ENCODE data around the gene IFITM5. TPM values are rescaled to one million over a fixed set of nuclear protein-coding genes. Genes with fewer than 3 reads are reported as not detected.
"Not testable (repeated sequence)": the region's sequence is repeated elsewhere in the genome, so short reads cannot be mapped to it uniquely, and the experiment has no call there.

Gene IFITM5
- total RNA-seq, 1 donor from 2014 or later: not detected

DNA sequence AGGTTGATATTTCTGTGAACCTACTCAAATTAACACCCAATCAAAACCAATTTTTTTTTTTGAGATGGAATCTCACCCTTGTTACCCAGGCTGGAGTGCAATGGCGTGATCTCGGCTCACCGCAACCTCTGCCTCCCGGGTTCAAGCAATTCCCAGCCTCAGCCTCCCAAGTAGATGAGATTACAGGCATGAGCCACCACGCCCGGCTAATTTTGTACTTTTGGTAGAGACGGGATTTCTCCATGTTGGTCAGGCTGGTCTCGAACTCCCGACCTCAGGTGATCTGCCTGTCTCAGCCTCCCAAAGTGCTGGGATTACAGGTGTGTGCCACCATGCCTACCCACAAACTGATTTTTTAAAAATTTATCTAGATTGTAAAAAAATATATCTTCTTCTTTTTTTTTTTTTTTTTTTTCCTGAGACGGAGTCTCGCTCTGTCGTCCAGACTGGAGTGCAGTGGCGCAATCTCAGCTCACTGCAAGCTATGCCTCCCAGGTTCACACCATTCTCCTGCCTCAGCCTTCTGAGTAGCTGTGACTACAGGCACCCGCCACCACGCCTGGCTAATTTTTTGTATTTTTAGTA lies 29.3 kb upstream of the IFITM5 start:
- ATAC-seq; DNase-seq (ENCODE audit: low spot score): not testable (repeated sequence)

DNA sequence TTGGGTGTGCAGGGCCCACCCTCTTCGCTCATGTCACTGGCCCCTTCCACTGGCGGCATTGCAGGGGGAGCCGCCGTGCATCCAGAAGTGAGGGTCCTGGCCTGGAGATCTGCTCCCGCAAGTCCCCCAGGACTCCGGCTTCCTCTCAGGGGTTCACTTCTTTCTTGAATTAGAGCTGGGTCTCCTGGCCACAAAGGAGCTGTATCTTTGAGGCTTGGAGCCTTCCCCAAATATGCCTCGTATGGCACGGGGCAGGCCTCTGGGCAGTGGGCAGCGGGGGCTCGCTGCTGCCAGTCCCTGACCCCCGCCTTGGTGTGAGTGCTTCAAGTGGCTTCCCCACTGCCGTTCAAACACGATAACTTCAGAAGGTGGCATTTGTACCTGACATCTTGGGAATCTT lies 28.7 kb upstream of the IFITM5 start:
- ATAC-seq: no peak
- DNase-seq (ENCODE audit: low spot score): no peak

DNA sequence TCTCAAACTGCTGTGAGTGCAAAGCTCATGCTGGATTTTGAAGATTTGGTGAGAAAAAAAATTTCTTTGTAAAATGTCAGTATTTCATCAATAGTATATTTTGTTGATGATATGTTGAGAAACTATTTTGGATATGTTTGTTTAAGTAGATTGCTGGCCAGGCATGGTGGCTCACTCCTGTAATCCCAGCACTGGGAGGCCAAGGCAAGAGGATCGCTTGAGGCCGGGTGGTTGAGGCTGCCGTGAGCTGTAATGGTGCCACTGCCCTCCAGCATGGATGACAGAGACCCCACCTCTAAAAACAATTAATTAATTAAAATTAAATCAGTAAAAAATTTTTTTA lies 28.2 kb upstream of the IFITM5 start:
- ATAC-seq (no peak), DNase-seq (ENCODE audit: low spot score) (no peak)

DNA sequence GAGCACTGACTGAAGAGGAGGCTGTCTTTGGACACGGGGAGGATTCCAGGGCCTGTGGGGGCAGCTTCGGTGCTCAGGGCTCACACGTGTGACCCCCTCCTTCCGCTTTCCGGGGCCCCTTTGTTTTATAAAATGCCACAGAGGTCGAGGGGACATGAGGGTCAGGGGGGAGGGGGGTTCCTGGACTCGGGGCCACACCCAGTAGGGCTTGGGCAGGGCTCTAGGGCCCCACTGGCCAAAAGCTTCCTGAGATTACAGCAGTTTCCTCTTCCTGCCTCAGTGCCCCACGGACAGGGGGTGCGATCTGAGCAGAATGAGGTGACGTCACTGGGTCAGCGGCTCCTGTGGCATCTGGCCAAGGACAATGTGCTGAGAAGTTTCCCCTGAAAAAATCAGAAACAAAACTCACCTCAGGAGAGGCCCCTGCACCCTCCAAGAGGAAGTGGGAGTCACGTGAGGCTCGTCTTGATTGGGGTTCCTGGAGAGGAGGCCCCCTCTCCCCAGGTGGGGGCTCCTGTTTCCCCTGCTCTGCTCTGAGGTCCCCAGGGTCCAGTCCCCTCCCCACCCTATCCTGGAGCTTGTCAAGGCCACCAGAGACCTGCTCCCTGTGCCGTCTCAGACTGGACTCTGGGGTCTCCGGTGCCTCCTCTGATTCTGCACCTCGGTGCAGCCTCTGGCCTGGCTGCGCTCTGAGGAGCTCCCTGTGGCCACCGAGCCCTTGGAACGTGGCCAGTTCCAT lies 27.7 kb upstream of the IFITM5 start:
- ATAC-seq: peak; percentile 79
- peak; percentile 83 for DNase-seq (ENCODE audit: low spot score)

DNA sequence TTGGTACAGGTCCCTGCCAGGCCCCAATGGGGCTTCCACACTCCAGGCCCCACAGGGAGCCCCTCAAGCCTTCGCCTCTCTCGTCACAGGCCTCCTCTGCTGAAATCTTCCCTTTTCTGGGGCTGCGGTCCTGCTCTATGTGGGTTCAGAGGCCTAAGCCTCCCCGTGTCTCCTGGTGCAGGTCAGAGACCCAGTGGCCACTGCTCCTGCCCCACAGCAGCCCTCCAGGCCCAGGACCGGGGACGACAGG lies 27.2 kb upstream of the IFITM5 start:
- ATAC-seq: no peak
- no peak for DNase-seq (ENCODE audit: low spot score)

DNA sequence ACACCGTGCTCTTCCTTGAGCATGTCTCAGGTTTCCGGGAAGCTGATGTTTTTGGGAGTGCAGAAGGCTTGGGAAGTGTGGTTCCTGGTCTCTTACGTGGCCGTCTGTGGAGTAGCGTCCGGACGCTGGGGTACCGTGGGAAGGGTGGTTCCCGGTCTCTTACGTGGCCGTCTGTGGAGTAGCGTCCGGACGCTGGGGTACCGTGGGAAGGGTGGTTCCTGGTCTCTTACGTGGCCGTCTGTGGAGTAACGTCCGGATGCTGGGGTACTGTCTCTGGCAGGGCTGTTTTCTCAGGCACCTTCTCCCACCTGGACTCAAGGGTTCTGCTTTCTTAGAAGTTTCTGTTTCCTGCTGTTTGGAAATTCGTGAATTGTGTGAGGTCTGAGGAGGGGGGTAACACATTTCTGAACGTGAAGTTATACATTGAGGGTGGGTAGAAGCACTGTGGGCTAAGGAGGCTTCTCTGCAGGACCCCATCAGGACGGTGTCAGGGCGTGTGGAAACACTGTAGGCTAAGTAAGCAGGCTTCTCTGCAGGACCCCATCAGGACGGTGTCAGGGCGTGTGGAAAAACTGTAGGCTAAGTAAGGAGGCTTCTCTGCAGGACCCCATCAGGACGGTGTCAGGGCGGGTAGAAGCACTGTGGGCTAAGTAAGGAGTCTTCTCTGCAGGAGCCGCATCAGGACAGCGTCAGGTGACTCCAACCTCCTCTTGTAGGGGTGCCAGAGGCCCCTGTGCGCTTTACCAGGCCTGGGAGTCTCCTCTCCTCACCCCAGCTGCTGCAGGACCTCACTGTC lies 26.7 kb upstream of the IFITM5 start:
- no peak for ATAC-seq
- DNase-seq (ENCODE audit: low spot score): no peak

DNA sequence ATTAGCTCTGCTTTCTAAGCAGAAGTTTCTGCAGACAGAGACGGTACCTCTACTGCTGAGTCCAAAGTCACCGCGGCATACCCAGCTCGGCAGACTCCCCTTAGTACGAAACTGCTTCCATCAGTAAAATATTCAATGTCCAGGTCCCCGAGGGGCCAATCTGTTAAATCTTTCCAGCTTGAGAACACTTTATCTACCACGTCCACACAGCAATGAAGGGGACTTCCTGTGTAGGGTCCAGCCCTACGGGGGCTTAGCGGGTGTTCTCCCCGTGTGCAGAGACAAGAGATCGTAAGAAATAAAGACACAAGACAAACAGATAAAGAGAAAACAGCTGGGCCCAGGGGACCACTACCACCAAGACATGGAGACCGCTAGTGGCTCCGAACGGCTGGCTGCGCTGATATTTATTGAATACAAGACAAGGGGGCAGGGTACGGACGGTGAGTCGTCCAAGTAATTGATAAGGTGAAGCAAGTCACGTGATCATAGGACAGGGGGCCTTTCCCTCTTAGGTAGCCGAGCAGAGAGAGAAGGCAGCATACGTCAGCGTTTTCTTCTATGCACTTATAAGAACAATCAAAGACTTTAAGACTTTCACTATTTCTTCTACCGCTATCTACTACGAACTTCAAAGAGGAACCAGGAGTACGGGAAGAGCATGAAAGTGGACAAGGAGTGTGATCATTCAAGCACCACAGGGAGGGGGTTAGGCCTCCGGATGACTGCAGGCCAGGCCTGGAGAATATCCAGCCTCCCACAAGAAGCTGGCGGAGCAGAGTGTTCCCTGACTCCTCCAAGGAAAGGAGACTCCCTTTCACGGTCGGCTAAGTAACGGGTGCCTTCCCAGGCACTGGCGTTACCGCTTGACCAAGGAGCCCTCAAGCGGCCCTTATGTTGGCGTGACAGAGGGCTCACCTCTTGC lies 25.5 kb upstream of the IFITM5 start:
- not testable (repeated sequence) for DNase-seq (ENCODE audit: low spot score)

DNA sequence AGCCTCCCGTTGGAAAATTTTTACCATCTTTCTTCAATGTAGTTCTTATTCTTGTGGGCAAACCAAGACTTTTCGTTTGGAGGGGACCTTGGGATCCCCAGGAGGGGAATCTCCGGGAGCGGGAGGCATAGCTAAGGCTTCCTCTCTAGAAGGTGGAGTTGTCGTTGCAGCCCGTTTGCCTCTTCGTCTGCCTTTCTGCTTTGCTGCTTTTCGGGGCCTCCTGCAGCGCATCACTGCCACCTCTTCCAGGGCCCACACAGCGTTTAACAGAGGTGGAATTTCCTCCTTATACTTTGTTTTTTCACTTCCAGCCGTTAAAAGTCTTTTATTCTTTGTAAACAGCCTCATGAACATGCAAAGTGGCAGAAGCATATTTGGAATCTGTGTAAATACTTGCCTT lies 24.8 kb upstream of the IFITM5 start:
- no peak for ATAC-seq
- DNase-seq (ENCODE audit: low spot score): no peak

More for the DNA sequence above, 25.5 kb upstream of the IFITM5 start:
- not testable (repeated sequence) for ATAC-seq

DNA sequence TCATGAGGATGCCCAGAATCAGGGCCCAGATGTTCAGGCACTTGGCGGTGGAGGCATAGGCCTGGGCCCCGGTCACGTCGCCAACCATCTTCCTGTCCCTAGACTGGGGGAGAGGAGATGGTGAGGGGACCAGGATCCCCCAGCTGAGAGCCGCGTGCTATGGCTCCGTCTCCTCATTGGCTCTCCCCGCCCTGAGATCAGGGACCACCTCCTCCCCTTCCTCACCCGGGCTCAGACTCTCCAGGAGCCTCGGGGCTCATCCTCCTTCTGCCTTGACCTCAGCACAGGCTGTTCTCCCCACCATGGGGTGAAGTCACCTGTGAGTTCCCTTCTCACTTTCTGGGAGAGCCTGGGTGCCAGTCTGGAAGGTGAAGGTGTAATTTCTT lies 20.6 kb upstream of the IFITM5 start:
- peak; percentile 0 for ATAC-seq
- not testable (repeated sequence) for DNase-seq (ENCODE audit: low spot score)

DNA sequence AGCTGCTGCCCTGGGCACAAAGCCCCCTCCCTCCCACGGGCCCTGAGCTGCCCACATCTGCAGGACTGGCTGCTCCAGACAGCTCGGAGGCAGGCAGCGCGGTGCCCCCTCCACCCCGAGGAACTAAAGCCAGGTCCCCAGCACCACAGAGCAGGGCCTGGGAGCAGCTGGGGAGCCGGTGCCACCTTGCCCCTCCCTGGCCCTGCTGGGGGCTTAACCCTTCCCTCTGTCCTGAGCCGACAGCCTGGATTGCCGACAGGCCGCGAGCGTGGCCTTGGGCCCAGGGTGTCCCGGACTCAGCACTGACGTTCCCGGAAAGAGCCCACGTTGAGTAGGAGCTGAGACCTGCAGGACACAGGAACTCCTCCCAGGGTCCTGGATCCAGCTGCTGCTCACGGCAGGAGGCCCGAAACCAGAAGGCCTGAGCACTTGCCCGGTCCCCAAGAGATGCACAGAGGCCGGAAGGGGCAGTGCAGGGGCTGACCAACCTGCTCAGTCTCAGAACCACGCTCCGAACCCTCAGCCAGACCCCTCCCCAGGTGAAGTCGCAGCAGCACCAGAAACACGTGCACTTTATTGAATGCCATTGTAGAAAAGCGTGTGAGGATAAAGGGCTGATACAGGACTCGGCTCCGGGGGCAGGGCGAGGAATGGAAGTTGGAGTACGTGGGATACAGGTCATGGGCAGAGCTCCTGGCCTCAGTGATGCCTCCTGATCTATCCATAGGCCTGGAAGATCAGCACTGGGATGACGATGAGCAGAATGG lies 20.0 kb upstream of the IFITM5 start:
- not testable (repeated sequence) for DNase-seq (ENCODE audit: low spot score)
- ATAC-seq: peak; percentile 33

DNA sequence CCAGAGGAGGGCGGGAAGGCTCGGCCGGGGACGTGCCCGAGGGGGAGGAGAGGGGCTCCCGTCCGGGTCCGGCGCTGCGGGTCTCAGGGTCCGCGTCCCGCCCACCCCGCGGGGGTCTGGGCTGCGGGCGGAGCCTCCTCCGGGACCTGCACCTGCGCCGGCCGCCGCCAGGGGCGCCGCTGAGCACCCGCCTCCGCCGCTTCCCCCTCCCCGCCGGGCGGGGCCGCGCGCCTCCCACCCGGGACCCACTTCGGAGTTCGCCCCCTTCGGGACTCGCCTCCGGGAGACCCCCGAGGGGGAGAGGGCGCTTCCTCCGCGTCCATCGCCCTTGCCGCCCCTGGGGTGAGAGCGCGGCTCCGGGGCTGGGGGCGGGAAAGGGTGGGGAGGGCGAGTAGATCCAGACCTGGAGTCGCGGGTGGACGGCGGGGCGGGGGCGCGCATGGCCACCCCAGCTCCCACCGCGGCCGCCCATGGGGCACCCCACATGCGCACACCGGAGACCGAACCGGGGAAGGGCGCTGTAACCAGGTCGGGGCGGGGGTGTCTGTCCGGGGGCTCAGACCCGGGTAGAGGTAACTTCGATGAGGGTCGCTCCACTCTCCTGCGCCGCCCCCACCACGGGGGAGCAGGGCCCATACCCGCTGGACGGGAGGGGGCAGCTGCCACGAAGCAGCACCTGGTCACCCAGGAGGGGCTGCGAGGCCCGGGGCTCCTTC lies 19.2 kb upstream of the IFITM5 start:
- DNase-seq (ENCODE audit: low spot score): not testable (repeated sequence)
- peak; percentile 63 for ATAC-seq

DNA sequence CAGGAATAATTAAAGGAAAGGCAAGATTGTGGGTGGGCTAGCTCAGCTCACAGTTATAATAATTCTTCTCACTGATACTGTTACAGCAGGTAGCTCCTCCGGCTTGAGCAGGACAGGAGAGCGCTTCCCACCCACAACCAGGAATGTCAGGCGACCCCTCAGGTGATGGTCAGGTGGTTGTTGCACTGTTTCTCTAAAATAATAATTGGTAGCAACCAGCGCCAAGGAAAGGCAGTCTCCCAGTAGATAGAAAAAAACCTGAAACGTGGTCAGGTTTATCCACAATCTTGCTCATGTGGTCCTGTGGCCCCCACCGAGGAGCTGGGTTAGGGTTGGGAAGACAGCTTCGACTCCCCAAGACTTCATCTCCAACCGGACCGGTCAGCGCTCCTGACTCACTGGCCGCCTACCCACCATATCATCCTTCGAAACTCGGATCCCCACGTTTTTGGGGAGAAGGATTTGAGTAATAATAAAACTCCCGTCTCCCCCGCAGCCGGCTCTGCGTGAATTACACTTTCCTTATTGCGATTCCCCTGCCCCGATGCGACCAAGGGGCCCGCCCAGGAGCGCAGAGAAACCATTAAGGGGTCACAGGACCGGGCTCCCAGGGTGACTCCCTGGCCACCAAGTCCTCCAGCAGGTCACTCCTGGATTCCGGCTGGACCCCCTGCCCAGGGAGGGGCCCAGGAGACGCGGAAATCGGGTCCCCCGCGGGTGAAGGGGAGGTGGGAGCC lies 18.5 kb upstream of the IFITM5 start:
- ATAC-seq; DNase-seq (ENCODE audit: low spot score): not testable (repeated sequence)

DNA sequence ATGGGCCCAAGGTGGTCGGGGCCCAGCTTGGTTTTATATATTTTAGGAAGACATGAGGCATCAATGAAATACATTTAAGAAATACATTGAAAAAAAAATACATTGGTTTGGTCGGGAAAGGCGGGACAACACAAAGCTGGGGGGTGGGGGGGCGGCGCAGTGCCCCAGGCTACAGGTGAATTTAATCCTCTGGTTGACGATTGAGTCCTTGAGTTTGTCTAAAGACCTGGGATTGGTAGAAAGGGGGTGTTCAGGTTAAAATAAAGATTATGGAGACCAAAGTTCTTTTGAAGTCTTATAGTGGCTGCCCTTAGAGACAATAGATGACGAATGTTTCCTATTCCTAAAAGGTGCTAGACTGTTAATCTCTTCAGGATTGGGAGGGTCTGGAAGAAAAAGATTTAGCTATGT lies 17.6 kb upstream of the IFITM5 start:
- DNase-seq (ENCODE audit: low spot score): no peak
- no peak for ATAC-seq

DNA sequence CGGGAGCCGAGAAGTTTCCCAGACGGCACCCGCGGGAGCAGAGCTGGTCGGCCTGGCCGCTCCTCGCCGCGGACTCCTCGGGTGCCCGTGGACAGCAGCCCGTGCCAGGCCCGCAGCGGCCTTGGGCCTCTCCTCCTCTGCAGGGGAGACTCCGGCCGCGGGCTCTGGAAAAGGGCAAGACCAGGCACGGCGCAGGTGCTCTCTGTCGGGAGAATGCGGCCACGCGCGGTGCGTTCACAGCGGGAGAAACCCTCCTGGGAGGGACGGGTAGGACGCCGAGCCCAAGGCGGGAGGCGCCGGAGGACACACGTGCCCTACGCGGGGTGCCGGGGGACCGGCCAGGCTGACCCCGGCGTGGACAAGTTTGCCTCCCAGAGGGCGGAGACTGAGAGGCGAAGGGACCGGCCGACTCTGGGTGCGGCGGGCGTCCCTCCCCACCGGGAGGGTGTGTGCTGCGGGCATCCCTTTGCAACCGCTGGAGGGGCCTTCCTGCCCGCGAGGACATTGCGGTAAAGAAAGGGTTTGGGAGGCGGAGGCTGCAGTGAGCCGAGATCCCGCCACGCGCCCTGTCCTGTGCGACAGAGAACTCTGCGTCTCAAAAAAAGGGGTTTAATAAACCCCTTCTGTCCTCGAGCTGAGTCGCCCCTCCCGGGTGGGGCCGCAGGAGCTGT lies 16.8 kb upstream of the IFITM5 start:
- ATAC-seq: peak; percentile 23
- DNase-seq (ENCODE audit: low spot score): peak; percentile 76

DNA sequence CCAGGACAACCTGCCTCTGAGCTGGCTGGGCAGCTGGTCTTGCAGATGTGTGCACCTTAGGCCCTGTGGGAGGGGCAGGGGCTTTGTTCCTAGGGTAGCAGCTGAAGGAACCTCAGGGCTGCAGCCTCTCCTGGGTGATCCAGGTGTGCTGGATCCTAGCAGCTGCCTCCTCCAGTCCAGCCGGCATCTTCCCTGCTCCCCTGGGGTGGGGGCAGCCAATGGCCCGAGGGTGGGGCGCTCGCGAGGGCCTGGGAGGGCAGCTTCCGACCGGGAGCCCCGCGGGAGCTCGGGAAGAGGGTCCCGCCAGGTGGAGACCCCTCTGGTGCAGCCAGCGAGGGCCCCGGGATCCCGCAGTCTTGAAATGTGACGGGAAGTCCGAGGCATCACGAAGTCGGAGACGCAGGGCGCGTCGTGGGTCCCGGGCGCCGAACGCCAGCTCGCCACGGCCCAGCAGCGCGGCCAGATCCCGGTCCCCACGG lies 16.2 kb upstream of the IFITM5 start:
- ATAC-seq (no peak), DNase-seq (ENCODE audit: low spot score) (no peak)

DNA sequence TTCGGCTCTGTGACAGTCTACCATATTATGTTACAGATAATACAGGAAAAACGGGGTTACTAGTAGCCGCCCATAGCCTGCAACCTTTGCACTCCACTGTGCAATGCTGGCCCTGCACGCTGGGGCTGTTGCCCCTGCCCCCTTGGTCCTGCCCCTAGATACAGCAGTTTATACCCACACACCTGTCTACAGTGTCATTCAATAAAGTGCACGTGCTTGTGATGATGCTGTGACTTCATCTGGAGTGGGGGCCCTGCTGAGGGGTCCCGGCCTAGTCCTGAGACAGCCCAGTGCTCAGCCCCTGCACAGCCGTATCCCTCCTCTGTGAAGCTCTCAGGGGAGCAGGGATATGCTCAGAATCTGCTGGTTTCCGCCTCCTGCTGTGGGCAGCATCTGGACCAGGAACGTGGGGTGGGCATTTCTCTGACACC lies 15.7 kb upstream of the IFITM5 start:
- ATAC-seq (peak; percentile 21), DNase-seq (ENCODE audit: low spot score) (no peak)

DNA sequence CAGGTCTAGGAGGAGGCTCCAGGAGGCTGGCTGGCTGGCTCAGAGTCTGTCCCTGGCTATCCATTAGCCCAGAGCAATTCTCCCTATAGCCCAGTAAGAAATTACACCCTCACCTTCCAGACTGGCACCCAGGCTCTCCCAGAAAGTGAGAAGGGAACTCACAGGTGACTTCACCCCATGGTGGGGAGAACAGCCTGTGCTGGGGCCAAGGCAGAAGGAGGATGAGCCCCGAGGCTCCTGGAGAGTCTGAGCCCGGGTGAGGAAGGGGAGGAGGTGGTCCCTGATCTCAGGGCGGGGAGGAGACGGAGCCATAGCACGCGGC lies 15.2 kb upstream of the IFITM5 start:
- not testable (repeated sequence) for ATAC-seq

DNA sequence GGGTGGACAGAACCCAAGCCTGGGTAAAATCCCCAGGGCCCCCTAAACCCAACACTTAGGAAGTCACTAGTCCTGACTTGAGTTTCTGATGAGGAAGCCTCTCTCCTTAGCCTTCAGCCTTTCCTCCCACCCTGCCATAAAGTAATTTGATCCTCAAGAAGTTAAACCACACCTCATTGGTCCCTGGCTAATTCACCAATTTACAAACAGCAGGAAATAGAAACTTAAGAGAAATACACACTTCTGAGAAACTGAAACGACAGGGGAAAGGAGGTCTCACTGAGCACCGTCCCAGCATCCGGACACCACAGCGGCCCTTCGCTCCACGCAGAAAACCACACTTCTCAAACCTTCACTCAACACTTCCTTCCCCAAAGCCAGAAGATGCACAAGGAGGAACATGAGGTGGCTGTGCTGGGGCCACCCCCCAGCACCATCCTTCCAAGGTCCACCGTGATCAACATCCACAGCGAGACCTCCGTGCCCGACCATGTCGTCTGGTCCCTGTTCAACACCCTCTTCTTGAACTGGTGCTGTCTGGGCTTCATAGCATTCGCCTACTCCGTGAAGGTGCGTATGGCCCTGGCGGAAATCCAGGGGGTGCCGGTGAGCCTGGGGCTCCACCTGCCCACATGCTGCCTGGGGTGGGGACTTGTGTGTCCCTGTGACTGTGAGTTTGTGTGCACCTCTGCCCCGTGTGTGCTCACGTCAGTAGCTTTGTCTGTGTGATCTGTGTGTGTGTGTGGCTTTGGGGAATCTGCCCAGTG lies 14.6 kb upstream of the IFITM5 start, which contains the start of gene IFITM1:
Gene IFITM1, plus strand, starts transcription at position 254 of the 767 bp plus-strand sequence. Its CDS starts 131 bp downstream, at position 385.
- DNase-seq (ENCODE audit: low spot score): peak; percentile 80

More for the DNA sequence above, 15.2 kb upstream of the IFITM5 start:
- DNase-seq (ENCODE audit: low spot score): not testable (repeated sequence)

More for the DNA sequence above, 14.6 kb upstream of the IFITM5 start, which contains the start of gene IFITM1:
- ATAC-seq: peak; percentile 51
